ENCODE data around the gene DCDC1. TPM values are rescaled to one million over a fixed set of nuclear protein-coding genes. Genes with fewer than 3 reads are reported as not detected.

The DCDC1 gene
- total RNA-seq, 4 donors from 2014 or later: 0.34 to 2.7 TPM; not detected in 2

- H3K4me1 ChIP-seq: peaks cover 7% of the 10 kb centered on the region
- TF ChIP-seq CTCF (IDR thresholded peaks at IDR 0.05) (no peak), POLR2AphosphoS5 (IDR thresholded peaks at IDR 0.05) (no peak), EP300 (IDR thresholded peaks at IDR 0.05) (no peak), POLR2A (IDR thresholded peaks at IDR 0.05) (no peak)
- H3K27ac ChIP-seq: no peak overlapping the region
- no peaks in the 10 kb centered on the region for H3K9me3 ChIP-seq
- H3K36me3 ChIP-seq: no peaks in the 10 kb centered on the region
- no peak overlapping the region for H3K4me3 ChIP-seq
- WGBS: 25% methylated on average over 2 of the region's 2 CpGs
- DNase-seq (ENCODE audit: low spot score in 2 of 2): no peak
- no peaks in the 10 kb centered on the region for H3K27me3 ChIP-seq
These were observed 492.7 kb downstream of the DCDC1 start for GRCh38 chr11:30876663-30877396.

- Histone ChIP-seq H3K4me1 (peaks cover 7% of the 10 kb centered on the region), H3K4me3 (no peak overlapping the region), H3K27me3 (no peaks in the 10 kb centered on the region), H3K27ac (no peak overlapping the region), H3K36me3 (no peaks in the 10 kb centered on the region), H3K9me3 (no peaks in the 10 kb centered on the region)
- WGBS: 42% methylated on average over 2 of the region's 2 CpGs
- TF ChIP-seq POLR2AphosphoS5 (IDR thresholded peaks at IDR 0.05) (no peak), CTCF (IDR thresholded peaks at IDR 0.05) (no peak)
- no peak for DNase-seq (ENCODE audit: low spot score in 2 of 2)
These were observed 493.3 kb downstream of the DCDC1 start for GRCh38 chr11:30876228-30876627.

- Histone ChIP-seq H3K27me3 (no peaks in the 10 kb centered on the region), H3K27ac (no peak overlapping the region), H3K4me3 (no peak overlapping the region), H3K36me3 (no peaks in the 10 kb centered on the region), H3K9me3 (no peaks in the 10 kb centered on the region), H3K4me1 (peaks cover 7% of the 10 kb centered on the region)
- WGBS: 81% methylated on average over 2 of the region's 2 CpGs
- DNase-seq (ENCODE audit: low spot score in 2 of 2): no peak
- TF ChIP-seq POLR2A (IDR thresholded peaks at IDR 0.05): no peak
- no peak for TF ChIP-seq CTCF (IDR thresholded peaks at IDR 0.05)
- no peak for TF ChIP-seq POLR2AphosphoS5 (IDR thresholded peaks at IDR 0.05)
- TF ChIP-seq EP300 (IDR thresholded peaks at IDR 0.05): no peak
These were observed 493.7 kb downstream of the DCDC1 start for GRCh38 chr11:30875806-30876205.

GRCh38 chr11:30873924-30874610 lies 495.5 kb downstream of the DCDC1 start:
- 42% methylated on average over 3 of the region's 3 CpGs for WGBS
- Histone ChIP-seq H3K9me3 (no peaks in the 10 kb centered on the region), H3K36me3 (no peaks in the 10 kb centered on the region), H3K4me3 (no peak overlapping the region), H3K27me3 (no peaks in the 10 kb centered on the region), H3K4me1 (peaks cover 7% of the 10 kb centered on the region), H3K27ac (no peak overlapping the region)
- no peak for DNase-seq (ENCODE audit: low spot score in 2 of 2)
- no peak for TF ChIP-seq POLR2AphosphoS5 (IDR thresholded peaks at IDR 0.05)
- TF ChIP-seq CTCF (IDR thresholded peaks at IDR 0.05): no peak
- TF ChIP-seq POLR2A (IDR thresholded peaks at IDR 0.05): no peak
- no peak for TF ChIP-seq EP300 (IDR thresholded peaks at IDR 0.05)

GRCh38 chr11:30868626-30869081 lies 500.9 kb downstream of the DCDC1 start:
- DNase-seq (ENCODE audit: low spot score in 2 of 2): no peak

More at GRCh38 chr11:30868626-30869081, 500.9 kb downstream of the DCDC1 start:
- H3K36me3 ChIP-seq: no peaks in the 10 kb centered on the region
- WGBS: 64% methylated on average over 2 of the region's 2 CpGs
- no peak overlapping the region for H3K4me3 ChIP-seq
- H3K27me3 ChIP-seq: no peaks in the 10 kb centered on the region
- TF ChIP-seq CTCF (IDR thresholded peaks at IDR 0.05): no peak
- no peak for TF ChIP-seq POLR2A (IDR thresholded peaks at IDR 0.05)
- no peak for TF ChIP-seq EP300 (IDR thresholded peaks at IDR 0.05)
- no peak for TF ChIP-seq POLR2AphosphoS5 (IDR thresholded peaks at IDR 0.05)
- no peaks in the 10 kb centered on the region for H3K9me3 ChIP-seq
- H3K4me1 ChIP-seq: no peaks in the 10 kb centered on the region
- H3K27ac ChIP-seq: no peak overlapping the region

All from suprapubic skin (tissue), 4 donors.